ENCODE results near the gene SRSF9. TPM values are rescaled to one million over a fixed set of nuclear protein-coding genes. Genes with fewer than 3 reads are reported as not detected.
"Not testable (repeated sequence)": the region's sequence is repeated elsewhere in the genome, so short reads cannot be mapped to it uniquely, and the experiment has no call there.

The SRSF9 gene
- polyA plus RNA-seq, 3 donors, result 127 to 218 (median 200) TPM

GRCh38 chr12:120489018-120489417 is 19.5 kb upstream of the SRSF9 start:
- 93% methylated on average over 4 of the region's 4 CpGs for WGBS (ENCODE audit: insufficient coverage)
- no peak for DNase-seq
- Mint-ChIP-seq H3K9me3 (no peaks in the 10 kb centered on the region), H3K27ac (peak overlapping the region in 1 of 7 donors; percentile 67), H3K4me3 (no peak overlapping the region), H3K4me1 (peaks cover 3% of the 10 kb centered on the region), H3K36me3 (no peaks in the 10 kb centered on the region), H3K27me3 (ENCODE audit: low read depth in 3 of 3) (peaks cover 0 to 2% (median 1%) of the 10 kb centered on the region in 3 donors)
- Histone ChIP-seq H3K27ac (ENCODE audit: low read depth in 1 of 2, low read length in 2 of 2) (no peak overlapping the region), H3K79me2 (ENCODE audit: insufficient read depth, low read length) (no peaks in the 10 kb centered on the region), H2AFZ (ENCODE audit: insufficient read depth, low read depth, low read length, poor library complexity, severe bottlenecking) (no peak overlapping the region), H3K4me3 (replicated peaks in 1 of 3; ENCODE audit: low read depth in 2 of 3, low read length in 3 of 3) (no peak overlapping the region), H3K4me2 (replicated peaks; ENCODE audit: extremely low read depth, low read length, poor library complexity, severe bottlenecking) (no peak overlapping the region), H3K9ac (ENCODE audit: insufficient read depth, low read length, poor library complexity, severe bottlenecking) (no peak overlapping the region), H3K9me3 (replicated peaks in 1 of 2; ENCODE audit: control insufficient read depth in 1 of 2, insufficient read depth in 1 of 2, low read length in 2 of 2) (no peaks in the 10 kb centered on the region), H3K4me1 (ENCODE audit: control insufficient read depth in 1 of 2, insufficient read depth in 2 of 2, low read length in 2 of 2) (no peaks in the 10 kb centered on the region), H4K20me1 (ENCODE audit: insufficient read depth, low read length) (no peaks in the 10 kb centered on the region), H3K27me3 (ENCODE audit: control insufficient read depth in 2 of 2, insufficient read depth in 2 of 2, low read length in 2 of 2) (no peaks in the 10 kb centered on the region), H3K36me3 (replicated peaks in 1 of 2; ENCODE audit: control insufficient read depth in 1 of 2, insufficient read depth in 2 of 2, low read length in 2 of 2) (no peaks in the 10 kb centered on the region)
- intact Hi-C loops (cut with micrococcal nuclease), result no loop called here
- TF ChIP-seq CTCF (IDR thresholded peaks at IDR 0.05), result no peak

GRCh38 chr12:120488057-120488640 is 18.6 kb upstream of the SRSF9 start:
- Mint-ChIP-seq H3K4me1 (peaks cover 12% of the 10 kb centered on the region), H3K27ac (no peak overlapping the region), H3K27me3 (ENCODE audit: low read depth in 3 of 3) (peaks cover 0 to 2% (median 1%) of the 10 kb centered on the region in 3 donors), H3K4me3 (no peak overlapping the region), H3K9me3 (no peaks in the 10 kb centered on the region), H3K36me3 (no peaks in the 10 kb centered on the region)
- H4K20me1 ChIP-seq (ENCODE audit: insufficient read depth, low read length), result no peaks in the 10 kb centered on the region
- no peaks in the 10 kb centered on the region for H3K27me3 ChIP-seq (ENCODE audit: control insufficient read depth in 2 of 2, insufficient read depth in 2 of 2, low read length in 2 of 2)
- TF ChIP-seq CTCF (IDR thresholded peaks at IDR 0.05), result no peak
- WGBS (ENCODE audit: insufficient coverage), result 76% methylated on average over 5 of the region's 5 CpGs
- DNase-seq, result no peak
- H3K79me2 ChIP-seq (ENCODE audit: insufficient read depth, low read length), result no peaks in the 10 kb centered on the region
- H3K4me1 ChIP-seq (ENCODE audit: control insufficient read depth in 1 of 2, insufficient read depth in 2 of 2, low read length in 2 of 2), result peaks cover 0 to 2% of the 10 kb centered on the region in 2 donors
- intact Hi-C loops (cut with micrococcal nuclease), result no loop called here
- no peak overlapping the region for H3K4me2 ChIP-seq (replicated peaks; ENCODE audit: extremely low read depth, low read length, poor library complexity, severe bottlenecking)
- H3K27ac ChIP-seq (ENCODE audit: low read depth in 1 of 2, low read length in 2 of 2), result no peak overlapping the region
- H2AFZ ChIP-seq (ENCODE audit: insufficient read depth, low read depth, low read length, poor library complexity, severe bottlenecking), result no peak overlapping the region
- no peaks in the 10 kb centered on the region for H3K9me3 ChIP-seq (replicated peaks in 1 of 2; ENCODE audit: control insufficient read depth in 1 of 2, insufficient read depth in 1 of 2, low read length in 2 of 2)
- H3K4me3 ChIP-seq (replicated peaks in 1 of 3; ENCODE audit: low read depth in 2 of 3, low read length in 3 of 3), result no peak overlapping the region
- H3K9ac ChIP-seq (ENCODE audit: insufficient read depth, low read length, poor library complexity, severe bottlenecking), result no peak overlapping the region
- no peaks in the 10 kb centered on the region for H3K36me3 ChIP-seq (replicated peaks in 1 of 2; ENCODE audit: control insufficient read depth in 1 of 2, insufficient read depth in 2 of 2, low read length in 2 of 2)

- H3K27ac Mint-ChIP-seq; H3K9ac ChIP-seq (ENCODE audit: insufficient read depth, low read length, poor library complexity, severe bottlenecking); DNase-seq; H3K4me1 ChIP-seq (ENCODE audit: control insufficient read depth in 1 of 2, insufficient read depth in 2 of 2, low read length in 2 of 2); H3K36me3 Mint-ChIP-seq; H3K9me3 ChIP-seq (replicated peaks in 1 of 2; ENCODE audit: control insufficient read depth in 1 of 2, insufficient read depth in 1 of 2, low read length in 2 of 2); H3K79me2 ChIP-seq (ENCODE audit: insufficient read depth, low read length); H3K27me3 Mint-ChIP-seq (ENCODE audit: low read depth in 3 of 3); H3K4me3 Mint-ChIP-seq; H3K27ac ChIP-seq (ENCODE audit: low read depth in 1 of 2, low read length in 2 of 2); H3K4me2 ChIP-seq (replicated peaks; ENCODE audit: extremely low read depth, low read length, poor library complexity, severe bottlenecking); H3K27me3 ChIP-seq (ENCODE audit: control insufficient read depth in 2 of 2, insufficient read depth in 2 of 2, low read length in 2 of 2); H4K20me1 ChIP-seq (ENCODE audit: insufficient read depth, low read length); H3K4me3 ChIP-seq (replicated peaks in 1 of 3; ENCODE audit: low read depth in 2 of 3, low read length in 3 of 3); intact Hi-C loops (cut with micrococcal nuclease); H3K36me3 ChIP-seq (replicated peaks in 1 of 2; ENCODE audit: control insufficient read depth in 1 of 2, insufficient read depth in 2 of 2, low read length in 2 of 2); H2AFZ ChIP-seq (ENCODE audit: insufficient read depth, low read depth, low read length, poor library complexity, severe bottlenecking); H3K9me3 Mint-ChIP-seq: not testable (repeated sequence)
- H3K4me1 Mint-ChIP-seq, result peaks cover 13% of the 10 kb centered on the region
- 95% methylated on average over 4 of the region's 7 CpGs for WGBS (ENCODE audit: insufficient coverage)
Observed at GRCh38 chr12:120487552-120487951, 18.0 kb upstream of the SRSF9 start.

Measured in CD14-positive monocyte (primary cell).